ENCODE data around the gene ZNF285.
"Not testable (repeated sequence)": the region's sequence is repeated elsewhere in the genome, so short reads cannot be mapped to it uniquely, and the experiment has no call there.

ZNF285 gene

DNA sequence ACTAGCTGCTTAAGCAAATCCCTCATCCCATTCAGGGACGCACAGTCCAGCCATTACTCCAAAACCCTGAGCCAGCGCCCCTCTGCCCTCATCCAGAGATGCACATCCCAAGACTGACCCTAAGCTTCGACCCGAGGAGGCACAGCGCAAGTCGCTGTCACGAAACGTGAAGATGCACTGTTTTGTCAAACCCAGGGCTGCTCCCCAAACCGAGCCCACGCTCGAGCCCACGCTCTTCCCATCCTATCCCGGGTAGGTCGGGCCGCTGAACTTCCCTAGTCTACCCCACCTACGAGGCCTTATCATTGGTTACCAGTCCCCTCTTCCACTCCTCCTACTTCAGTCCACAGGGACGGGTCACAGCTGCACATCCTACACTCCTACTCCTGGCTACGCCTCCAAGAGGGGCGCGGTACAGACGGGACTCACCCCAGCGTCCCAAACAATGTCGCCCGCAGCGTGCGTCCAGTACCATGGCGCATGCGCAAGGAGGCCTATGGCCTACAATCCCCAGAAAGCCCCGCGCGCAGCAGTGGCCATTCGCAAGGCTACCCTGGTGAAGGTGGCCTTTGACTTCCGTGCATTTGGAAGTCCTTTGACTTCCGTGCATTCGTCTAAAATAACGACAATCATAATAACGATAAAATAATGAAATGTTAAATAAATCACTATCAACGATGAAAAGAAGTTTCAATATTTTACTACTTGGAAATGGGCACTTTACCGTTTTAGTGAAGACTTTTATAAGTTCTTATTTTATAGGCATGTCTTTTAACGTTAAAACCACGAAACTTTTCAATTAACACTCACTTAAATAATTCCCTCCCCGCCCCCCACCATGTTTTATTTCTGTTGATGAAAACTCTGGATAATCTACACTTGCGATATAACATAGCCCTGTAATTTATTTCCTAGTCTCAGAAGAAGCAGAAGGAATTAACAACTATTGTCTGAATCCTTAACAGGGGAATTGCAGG, at the start of gene ZNF285:
TSS of gene ZNF285 (minus strand) at position 470 of the 977 bp plus-strand sequence. CDS start 4,395 bp downstream, outside the sequence.
- DNase-seq (ENCODE audit: low read depth in 3 of 3, low spot score in 1 of 3) = peak; percentile 18 to 49 (median 27)

DNA sequence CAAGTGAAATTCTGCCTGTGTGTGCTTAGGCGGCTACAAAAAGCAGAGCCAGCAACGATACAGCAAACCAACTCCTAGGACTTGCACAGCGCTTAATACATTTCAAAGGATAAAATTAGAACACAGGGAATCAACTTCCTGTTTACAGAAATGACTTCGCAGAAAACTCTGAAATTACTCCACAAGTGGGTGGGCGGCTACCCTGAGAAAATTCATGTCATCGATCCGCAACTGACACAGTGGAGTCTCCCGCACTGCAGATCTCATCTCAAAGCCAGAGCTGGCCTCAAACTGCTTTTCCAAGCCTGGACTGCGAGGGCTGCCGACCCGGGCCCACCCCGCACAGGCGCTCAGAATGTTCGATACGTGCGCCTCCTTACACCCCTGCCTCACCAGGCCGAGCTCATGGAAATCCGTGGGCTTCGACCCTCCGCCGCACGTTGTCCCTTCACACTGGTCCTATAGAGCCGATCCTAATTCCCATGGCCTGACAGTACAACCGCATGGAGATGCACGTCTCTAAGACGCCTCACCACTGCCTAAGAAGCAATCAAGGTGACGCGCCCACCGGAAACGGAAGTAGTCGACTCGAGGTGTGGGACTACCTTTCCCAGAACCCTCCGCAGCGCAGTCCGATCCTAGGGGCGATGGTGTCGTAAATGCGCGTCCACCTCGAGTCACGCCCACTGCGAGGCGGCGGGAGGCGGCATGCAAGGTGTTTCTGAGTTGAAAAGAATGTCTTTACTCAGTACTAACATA, 46.7 kb upstream of the ZNF285 start, which contains the start of gene ZNF229:
TSS of gene ZNF229 (minus strand) at position 557 of the 759 bp plus-strand sequence. CDS start 5,625 bp downstream, outside the sequence.
- DNase-seq (ENCODE audit: low read depth in 3 of 3, low spot score in 1 of 3) = peak; percentile 3 to 37 (median 8)

DNA sequence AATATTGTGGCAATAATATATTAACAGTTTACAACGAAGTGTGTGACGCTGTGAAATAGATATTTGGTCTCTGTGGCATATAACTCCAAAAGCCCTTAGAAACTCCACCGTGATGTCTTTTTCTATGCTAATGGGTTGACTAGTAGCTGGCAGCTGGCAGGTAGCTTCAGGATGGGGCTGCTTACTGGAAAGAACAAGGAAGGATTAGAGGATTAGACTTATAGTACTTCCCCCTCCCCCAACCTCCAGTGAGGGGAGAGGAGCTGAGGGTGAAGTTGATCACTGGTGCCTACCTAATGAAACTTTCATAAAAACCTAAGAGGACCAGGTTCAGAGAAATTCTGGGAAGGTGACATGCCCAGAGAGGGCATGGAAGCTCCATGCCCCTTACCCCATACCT, 37.0 kb upstream of the ZNF285 start:
- no peak for DNase-seq (ENCODE audit: low read depth in 3 of 3, low spot score in 1 of 3)

DNA sequence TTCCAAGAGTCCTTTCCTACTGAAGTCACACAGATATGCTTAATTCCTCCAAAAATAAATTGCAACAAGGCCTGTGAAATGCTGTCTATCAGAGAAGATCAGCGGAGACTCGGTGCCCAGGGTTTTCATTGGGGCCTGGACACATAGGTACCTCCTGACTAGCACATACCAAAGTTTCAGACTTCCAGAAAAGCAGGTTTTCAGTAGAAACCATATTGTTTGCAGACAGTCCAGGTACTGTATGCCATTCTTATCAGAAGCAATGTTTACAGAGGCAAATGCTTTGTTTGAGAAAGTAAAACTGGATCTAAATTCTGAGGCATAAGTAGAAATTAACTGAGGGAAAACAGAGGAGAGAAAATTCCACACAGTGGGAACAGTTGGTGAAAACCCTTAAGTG, 34.0 kb upstream of the ZNF285 start:
- no peak for DNase-seq (ENCODE audit: low read depth in 3 of 3, low spot score in 1 of 3)

DNA sequence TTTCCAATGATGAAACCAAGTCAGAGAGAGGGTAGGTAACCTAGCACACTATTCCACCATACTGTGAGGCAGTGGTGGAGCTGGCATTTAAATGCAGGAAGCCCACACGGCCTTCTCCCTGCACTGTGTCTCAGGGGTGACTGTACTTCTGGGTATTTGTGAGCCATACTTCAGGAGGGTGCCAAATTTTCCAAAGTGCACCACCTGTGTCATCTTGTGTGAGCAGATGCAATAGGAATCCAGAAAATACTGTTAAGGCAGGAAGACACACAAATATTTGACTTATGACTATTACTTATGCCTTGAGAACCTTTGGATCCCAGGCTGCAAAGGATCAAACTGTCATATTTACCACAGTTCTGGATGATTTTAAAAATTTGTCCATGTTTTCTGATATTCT, 29.5 kb upstream of the ZNF285 start:
- DNase-seq (ENCODE audit: low read depth in 3 of 3, low spot score in 1 of 3) = no peak

DNA sequence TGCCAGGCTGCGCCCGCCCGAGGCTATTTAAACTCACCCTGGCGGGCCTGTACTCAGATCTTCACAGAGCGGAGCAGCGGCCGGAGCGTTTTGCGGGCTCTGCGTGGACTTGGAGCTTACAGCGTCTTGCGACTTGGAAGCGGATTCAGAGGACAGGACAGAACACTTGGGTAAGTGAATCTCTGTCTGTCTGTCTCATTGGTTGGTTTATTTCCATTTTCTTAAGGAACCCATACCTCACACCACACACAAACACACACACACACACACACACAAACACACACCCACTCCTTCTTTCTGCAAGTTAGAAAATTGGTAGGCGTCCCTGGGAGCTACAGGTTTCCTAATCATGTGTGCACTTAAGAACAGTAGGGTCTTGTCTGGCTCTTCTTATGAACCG, 14.1 kb upstream of the ZNF285 start:
- not testable (repeated sequence) for DNase-seq (ENCODE audit: low read depth in 3 of 3, low spot score in 1 of 3)

DNA sequence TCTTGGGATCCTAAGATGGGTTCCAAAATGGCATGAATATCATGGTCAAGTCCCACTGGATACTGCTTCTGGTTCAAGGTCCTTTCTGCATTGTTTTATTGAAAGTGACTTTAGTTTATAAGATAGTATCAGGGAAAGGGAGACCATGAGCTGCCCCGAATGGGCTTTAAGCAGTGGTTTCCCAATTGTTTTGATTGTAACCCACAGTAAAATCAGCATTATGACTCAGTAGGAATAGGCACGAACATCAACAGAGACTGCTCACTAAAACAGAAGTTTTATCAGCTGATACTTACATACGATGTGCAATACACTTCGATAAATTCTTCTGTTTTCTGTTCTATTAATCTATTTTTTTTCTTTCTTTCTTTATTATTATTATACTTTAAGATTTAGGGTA, 12.1 kb downstream of the ZNF285 start:
- DNase-seq (ENCODE audit: low read depth in 3 of 3, low spot score in 1 of 3) = not testable (repeated sequence)

DNA sequence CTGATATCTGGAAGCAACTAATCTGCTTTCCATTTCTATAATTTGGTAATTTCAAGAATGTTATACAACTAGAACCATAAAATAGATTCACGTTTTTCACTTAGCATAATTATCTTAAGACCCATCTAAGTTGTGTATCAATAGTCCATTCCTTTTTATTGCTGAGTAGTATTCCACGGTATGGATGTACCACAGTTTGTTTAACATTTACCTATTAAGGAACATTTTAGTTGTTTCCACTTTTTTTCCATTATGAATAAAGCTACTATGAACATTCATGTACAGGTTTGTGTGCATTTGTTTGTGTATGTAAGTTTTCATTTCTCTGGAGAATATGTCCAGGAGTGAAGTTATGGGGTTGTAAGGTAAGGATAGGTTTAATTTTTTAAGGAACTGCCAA, 26.6 kb downstream of the ZNF285 start:
- DNase-seq (ENCODE audit: low read depth in 3 of 3, low spot score in 1 of 3) = no peak

DNA sequence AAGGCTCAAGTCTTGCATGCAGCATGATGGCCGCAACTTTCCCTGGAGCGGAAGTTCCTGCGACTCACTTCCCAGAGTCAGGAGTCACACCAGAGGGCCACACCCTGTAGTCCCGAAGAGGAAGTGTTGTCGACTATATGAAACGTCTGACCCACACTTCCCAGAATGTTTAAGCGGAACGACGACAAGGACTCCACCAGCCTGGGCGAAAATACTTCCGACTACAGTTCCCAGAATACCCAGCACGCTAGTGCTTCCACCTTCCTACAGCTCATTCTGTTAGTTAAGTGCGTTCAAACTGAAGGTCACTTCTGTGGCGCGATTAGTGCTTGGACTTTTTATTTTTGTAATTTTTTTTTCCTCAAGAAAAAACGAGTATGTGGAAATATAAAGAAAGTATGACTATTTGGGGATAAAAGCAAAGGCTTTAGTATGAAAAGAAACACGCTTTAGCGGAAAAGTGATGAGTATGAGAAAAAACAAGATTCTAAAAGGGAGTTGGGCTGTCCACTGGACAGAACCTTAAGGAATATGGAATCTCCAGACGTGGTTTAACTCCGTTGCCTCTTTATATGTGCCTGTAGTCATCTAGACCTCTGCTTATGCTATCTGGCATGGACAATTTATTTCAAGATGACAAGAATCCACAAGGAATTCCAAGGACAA, 29.5 kb downstream of the ZNF285 start:
- no peak for DNase-seq (ENCODE audit: low read depth in 3 of 3, low spot score in 1 of 3)

DNA sequence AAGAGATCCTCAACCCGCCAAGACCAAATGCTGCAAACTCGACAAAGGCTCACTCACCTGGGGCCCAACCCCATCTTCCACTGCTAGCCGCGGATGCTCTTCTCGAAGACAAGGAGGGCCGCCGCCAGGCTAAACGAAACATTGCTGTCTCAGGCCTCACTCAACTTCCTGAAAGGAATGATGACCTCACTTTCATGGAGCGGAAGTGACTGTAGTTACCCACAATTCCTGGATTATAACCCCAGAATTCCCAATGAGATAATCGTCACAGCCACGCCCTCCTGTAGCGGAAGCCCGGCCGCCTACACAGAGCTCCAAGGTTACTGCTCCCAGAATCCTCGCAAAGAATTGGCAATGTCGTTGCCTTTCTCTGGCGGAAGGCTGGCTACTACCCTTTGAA, 34.4 kb downstream of the ZNF285 start:
- DNase-seq (ENCODE audit: low read depth in 3 of 3, low spot score in 1 of 3) = no peak

DNA sequence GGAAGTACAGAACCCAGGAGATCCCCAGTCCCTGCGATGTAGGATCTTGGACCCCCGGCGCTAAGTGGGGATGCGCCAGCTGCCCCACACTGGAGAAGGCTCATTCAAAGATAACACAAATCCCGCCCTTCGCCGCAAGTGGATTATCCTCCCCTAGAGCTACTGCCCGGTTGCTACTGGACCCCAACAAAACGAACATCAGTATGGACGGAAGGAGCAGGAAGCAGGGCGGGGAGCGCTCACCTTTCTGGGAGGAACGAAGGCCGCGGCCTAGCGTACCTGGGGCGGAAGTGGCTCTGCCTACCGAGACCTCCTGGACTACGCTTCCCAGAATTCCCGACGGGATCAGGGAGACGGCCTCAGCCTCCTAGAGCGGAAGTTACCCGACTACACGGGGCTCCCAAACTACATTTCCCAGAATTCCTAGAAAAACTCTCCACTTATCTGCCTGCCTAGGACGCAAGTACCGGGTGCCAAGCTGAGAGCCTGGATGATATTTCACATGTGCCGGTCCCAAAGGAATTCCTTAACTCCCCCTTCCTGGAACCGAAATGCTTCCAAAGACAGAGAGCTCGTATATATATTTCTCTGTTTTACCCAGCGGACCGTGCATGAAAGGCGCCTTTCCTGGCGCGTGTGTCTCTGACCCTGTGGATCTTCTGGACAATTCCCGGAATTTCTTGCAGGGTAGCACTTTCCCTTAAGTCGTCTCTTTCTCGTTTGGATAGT, 44.9 kb downstream of the ZNF285 start, which contains the start of gene ZNF112:
TSS of gene ZNF112 (minus strand) at position 298 of the 729 bp plus-strand sequence. CDS start 16,141 bp downstream, outside the sequence.
- DNase-seq (ENCODE audit: low read depth in 3 of 3, low spot score in 1 of 3) = no peak

DNA sequence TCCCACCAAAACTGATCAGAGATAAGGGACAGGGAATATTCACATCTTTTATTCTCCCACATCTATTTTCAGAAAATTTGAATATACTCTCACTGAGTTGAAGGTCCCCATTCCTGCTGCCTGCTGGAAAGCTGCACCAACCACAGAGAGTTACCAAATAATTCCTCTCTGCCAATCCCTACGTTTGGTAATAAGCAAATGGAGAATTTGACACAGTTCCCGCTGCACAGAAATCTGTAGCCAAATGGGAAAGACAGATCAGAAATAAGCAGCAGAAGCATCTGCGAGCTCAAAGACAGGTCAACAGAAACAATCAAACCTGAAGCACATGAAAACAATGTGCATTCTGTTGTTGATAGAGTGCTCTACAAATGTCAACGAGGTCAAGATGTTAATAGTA, 54.9 kb downstream of the ZNF285 start:
- no peak for DNase-seq (ENCODE audit: low read depth in 3 of 3, low spot score in 1 of 3)

DNA sequence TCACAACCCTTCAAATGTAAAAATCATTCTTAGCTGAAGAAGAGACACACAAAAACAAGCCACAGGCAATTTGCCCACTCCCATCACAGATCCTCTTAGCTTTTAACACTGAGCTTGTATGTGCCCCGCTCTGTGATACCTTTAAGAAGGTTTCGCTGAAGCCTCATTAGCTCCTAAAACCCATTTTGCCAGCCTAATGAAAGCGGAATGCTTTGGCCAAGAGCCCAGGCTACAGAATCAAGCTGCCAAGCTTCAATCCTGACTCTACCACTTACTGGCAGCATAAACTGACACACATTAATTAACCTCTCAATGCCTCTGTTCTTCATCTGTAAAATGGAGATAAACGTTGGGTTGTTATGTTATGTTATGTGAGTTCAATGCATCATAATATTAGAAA, 55.4 kb downstream of the ZNF285 start:
- DNase-seq (ENCODE audit: low read depth in 3 of 3, low spot score in 1 of 3) = no peak

DNA sequence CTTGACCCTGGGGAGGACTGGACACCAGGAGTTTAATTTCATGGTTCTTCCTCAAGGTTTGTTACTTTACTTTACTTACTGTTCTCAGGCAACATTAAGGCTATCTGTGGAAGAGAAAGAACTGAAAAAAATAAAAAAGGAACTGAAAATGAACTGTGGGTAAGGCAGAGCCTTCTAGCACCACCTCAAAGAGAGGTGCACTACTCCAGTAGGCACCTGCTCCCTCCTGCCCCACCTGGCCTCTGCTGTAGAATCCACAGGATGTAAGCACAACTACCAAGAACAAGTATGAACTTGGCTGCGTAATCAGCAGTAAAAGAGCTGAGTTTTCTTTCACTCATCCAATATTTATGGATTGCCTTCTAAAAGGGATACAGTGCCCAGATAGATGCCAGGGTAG, 57.2 kb downstream of the ZNF285 start:
- DNase-seq (ENCODE audit: low read depth in 3 of 3, low spot score in 1 of 3) = no peak

DNA sequence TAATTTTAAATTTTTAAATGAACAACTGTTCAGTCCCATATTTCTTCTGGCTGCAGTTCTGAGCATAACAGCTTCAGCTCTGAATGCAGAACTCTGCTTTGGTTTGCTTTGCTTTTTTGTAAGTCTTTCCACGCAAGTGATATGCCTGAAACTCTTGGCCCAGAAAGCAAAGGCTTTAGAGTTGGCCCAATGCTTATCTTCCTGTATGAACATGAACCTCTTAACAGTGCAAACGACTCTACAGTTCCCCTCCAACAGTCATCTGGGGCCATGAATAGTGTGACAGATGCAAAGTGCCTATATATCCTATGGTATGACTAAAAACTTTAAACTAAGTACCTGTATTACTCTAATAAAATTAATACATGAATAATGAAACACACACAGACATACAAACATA, 59.6 kb downstream of the ZNF285 start:
- no peak for DNase-seq (ENCODE audit: low read depth in 3 of 3, low spot score in 1 of 3)

DNA sequence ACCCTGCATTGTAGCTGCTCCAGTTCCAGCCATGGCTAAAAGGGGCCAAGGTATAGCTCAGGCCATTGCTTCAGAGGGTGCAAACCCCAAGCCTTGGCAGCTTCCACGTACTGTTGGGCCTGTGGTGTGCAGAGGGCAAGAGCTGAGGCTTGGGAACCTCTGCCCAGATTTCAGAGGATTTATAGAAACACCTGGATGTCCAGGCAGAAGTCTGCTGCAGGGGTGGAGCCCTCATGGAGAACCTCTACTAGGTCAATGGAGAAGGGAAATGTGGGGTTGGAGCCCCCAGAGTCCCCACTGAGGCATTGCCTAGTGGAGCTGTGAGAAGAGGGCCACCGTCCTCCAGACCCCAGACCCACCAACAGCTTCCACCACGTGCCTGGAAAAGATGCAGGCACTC, 66.8 kb downstream of the ZNF285 start:
- DNase-seq (ENCODE audit: low read depth in 3 of 3, low spot score in 1 of 3) = not testable (repeated sequence)

Data from stimulated activated CD4-positive, alpha-beta T cell treated with anti-CD3 and anti-CD28 coated beads, TNF-alpha, amount 100 ng/mL, for 1 hour (primary cell).